ENCODE results near the gene ARHGAP6.

Gene ARHGAP6

GRCh38 chrX:11665168-11666111 is at the start of gene ARHGAP6:
ARHGAP6 (minus strand) TSS chrX:11665920; CDS start chrX:11664828, 1,092 bp downstream.
- no peak for DNase-seq (ENCODE audit: low spot score)

- no peak for DNase-seq (ENCODE audit: low spot score)
Measured at GRCh38 chrX:11704725-11705495, 39.2 kb upstream of the ARHGAP6 start.

GRCh38 chrX:11703855-11704254 is 38.1 kb upstream of the ARHGAP6 start:
- DNase-seq (ENCODE audit: low spot score), result no peak

- no peak for DNase-seq (ENCODE audit: low spot score)
Measured at GRCh38 chrX:11702965-11703631, 37.4 kb upstream of the ARHGAP6 start.

GRCh38 chrX:11702420-11702819 is 36.7 kb upstream of the ARHGAP6 start:
- no peak for DNase-seq (ENCODE audit: low spot score)

- DNase-seq (ENCODE audit: low spot score), result no peak
Measured at GRCh38 chrX:11698702-11699101, 33.0 kb upstream of the ARHGAP6 start.

GRCh38 chrX:11688201-11688600 is 22.5 kb upstream of the ARHGAP6 start:
- no peak for DNase-seq (ENCODE audit: low spot score)

- DNase-seq (ENCODE audit: low spot score), result no peak
Measured at GRCh38 chrX:11687157-11687556, 21.4 kb upstream of the ARHGAP6 start.

GRCh38 chrX:11683057-11683456 is 17.3 kb upstream of the ARHGAP6 start:
- no peak for DNase-seq (ENCODE audit: low spot score)

- no peak for DNase-seq (ENCODE audit: low spot score)
Measured at GRCh38 chrX:11678158-11678557, 12.4 kb upstream of the ARHGAP6 start.

- DNase-seq (ENCODE audit: low spot score), result no peak
Measured at GRCh38 chrX:11672213-11672612, 6.5 kb upstream of the ARHGAP6 start.

- DNase-seq (ENCODE audit: low spot score), result no peak
Measured at GRCh38 chrX:11670316-11670715, 4.6 kb upstream of the ARHGAP6 start.

- DNase-seq (ENCODE audit: low spot score), result no peak
Measured at GRCh38 chrX:11666952-11667685, 1.4 kb upstream of the ARHGAP6 start.

- no peak for DNase-seq (ENCODE audit: low spot score)
Measured at GRCh38 chrX:11666164-11666563, 444 bp upstream of the ARHGAP6 start.

GRCh38 chrX:11664211-11665167 is 1.2 kb downstream of the ARHGAP6 start:
- no peak for DNase-seq (ENCODE audit: low spot score)

- no peak for DNase-seq (ENCODE audit: low spot score)
Measured at GRCh38 chrX:11663875-11664210, 1.9 kb downstream of the ARHGAP6 start.

- no peak for DNase-seq (ENCODE audit: low spot score)
Measured at GRCh38 chrX:11655282-11656015, 10.3 kb downstream of the ARHGAP6 start.

GRCh38 chrX:11648705-11649519 is 16.8 kb downstream of the ARHGAP6 start:
- DNase-seq (ENCODE audit: low spot score), result no peak

GRCh38 chrX:11647138-11647537 is 18.6 kb downstream of the ARHGAP6 start:
- no peak for DNase-seq (ENCODE audit: low spot score)
